Muscle layer of colon (tissue), 2 donors: ENCODE measurements around the gene SAP30BP.

Experiments
- H3K27ac ChIP-seq: one replicate; pipeline ENCODE4 v1.7.0; 2013; ENCODE audit warnings: low read depth, mild to moderate bottlenecking, low read length, moderate library complexity
- H3K27me3 ChIP-seq, 2 donors: one replicate each; pipeline ENCODE4 v1.7.0; 2013; ENCODE audit warnings: low read length in 2 of 2, mild to moderate bottlenecking in 2 of 2; ENCODE audit not compliant: insufficient read depth in 2 of 2, control insufficient read depth in 1 of 2
- H3K36me3 ChIP-seq: one replicate; pipeline ENCODE4 v1.7.0; 2013; ENCODE audit warnings: mild to moderate bottlenecking, low read length; ENCODE audit not compliant: insufficient read depth
- H3K4me1 ChIP-seq: one replicate; pipeline ENCODE4 v1.7.0; 2013; ENCODE audit warnings: mild to moderate bottlenecking, low read length; ENCODE audit not compliant: insufficient read depth
- H3K4me3 ChIP-seq, 2 donors: one replicate each; pipeline ENCODE4 v1.7.0; 2013; ENCODE audit warnings: low read length in 2 of 2, low read depth in 1 of 2, mild to moderate bottlenecking in 1 of 2, moderate library complexity in 1 of 2
- H3K9ac ChIP-seq: one replicate; pipeline ENCODE4 v1.7.0; 2013; ENCODE audit warnings: low read length
- H3K9me3 ChIP-seq: one replicate; pipeline ENCODE4 v1.7.0; 2013; ENCODE audit warnings: mild to moderate bottlenecking, low read length
- donor health status: abdominal sarcoma.
- donor health status: Adenocarcinoma of cecum.

SAP30BP gene

DNA sequence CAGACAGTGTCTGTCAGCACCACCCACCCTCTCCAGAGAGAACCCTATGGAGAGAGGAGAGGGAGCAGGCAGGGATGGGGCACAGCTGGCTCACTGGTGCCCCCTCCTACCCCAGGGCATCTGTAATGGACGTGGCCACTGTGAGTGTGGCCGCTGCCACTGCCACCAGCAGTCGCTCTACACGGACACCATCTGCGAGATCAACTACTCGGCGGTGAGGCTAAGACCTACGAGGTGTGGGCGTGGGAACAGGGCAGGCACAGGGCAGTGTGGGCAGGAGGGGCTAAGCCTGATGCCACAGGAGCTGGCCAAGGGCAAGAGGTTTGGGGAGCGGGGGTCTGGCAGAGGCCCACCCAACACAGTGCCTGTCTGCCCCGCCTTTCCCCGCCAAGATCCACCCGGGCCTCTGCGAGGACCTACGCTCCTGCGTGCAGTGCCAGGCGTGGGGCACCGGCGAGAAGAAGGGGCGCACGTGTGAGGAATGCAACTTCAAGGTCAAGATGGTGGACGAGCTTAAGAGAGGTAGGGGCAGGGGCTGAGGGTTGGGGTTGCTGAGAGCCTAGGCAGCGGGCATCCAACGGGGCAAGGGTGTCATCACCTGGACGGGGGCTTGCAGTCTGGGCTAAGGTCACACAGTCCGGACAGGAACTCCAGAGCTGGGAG is 69.2 kb downstream of the SAP30BP start:
- H3K9me3 ChIP-seq = no peaks in the 10 kb centered on the region
- no peaks in the 10 kb centered on the region for H3K27me3 ChIP-seq
- H3K27ac ChIP-seq = no peak overlapping the region
- H3K9ac ChIP-seq = no peak overlapping the region
- H3K4me3 ChIP-seq = no peak overlapping the region
- H3K4me1 ChIP-seq = no peaks in the 10 kb centered on the region
- no peaks in the 10 kb centered on the region for H3K36me3 ChIP-seq

DNA sequence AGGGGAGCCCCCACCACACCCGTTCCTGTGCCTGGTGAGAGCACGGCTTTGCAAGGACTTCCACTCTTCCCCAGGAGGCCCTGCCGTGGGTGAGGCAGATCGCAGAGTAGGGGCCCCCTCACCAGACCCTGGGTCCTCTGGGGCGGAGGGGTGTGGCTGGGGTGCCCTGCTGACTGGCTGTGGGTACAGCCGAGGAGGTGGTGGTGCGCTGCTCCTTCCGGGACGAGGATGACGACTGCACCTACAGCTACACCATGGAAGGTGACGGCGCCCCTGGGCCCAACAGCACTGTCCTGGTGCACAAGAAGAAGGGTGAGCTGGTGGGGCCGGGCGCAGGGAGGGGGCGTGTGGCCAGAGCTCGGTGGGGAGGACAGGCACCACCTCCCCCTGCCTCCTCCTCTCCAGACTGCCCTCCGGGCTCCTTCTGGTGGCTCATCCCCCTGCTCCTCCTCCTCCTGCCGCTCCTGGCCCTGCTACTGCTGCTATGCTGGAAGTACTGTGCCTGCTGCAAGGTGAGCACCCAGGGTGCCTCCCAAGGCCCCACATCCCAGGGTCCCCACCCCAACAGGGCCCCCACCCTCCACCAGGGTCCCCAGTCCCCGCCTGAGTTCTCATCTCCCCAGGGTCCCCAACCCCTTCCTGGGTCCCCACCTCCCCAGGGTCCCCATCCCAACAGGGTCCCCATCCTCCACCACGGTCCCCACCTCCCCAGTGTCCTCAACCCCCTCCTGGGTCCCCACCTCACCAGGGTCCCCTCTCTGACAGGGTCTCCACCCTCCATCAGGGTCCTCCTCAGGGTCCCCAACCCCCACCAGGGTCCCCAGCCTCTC is 70.2 kb downstream of the SAP30BP start:
- H3K4me3 ChIP-seq = no peak overlapping the region
- H3K27ac ChIP-seq = no peak overlapping the region
- H3K4me1 ChIP-seq = no peaks in the 10 kb centered on the region
- no peaks in the 10 kb centered on the region for H3K9me3 ChIP-seq
- H3K9ac ChIP-seq = no peak overlapping the region
- H3K36me3 ChIP-seq = no peaks in the 10 kb centered on the region
- no peaks in the 10 kb centered on the region for H3K27me3 ChIP-seq

DNA sequence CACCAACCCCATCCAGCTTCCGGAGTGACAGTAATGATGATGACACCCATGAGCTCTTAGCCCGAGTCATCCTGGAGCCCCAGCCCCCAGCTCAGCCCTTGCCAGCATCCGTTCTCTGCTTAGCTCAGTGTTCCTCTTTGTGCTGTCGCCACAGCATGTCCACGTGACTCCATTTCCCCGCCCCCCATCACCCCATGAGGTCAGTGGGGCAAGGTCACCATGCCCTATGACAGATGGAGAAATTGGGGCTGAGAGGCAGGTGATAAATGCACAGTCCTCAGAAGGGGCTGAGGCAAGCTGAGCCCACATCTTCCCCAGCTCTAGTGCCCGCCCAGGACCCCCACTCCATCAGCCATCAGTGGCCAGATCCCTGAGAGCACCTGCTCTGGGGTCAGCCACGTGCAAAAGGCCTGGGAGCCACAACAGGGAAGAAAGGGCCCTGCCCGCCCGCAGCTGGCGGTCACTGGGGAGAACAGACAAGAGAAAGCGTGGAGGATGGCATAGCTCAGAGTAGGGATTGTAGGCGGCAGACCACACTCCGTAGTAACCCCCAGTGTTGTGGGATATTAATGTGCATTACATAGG is 71.2 kb downstream of the SAP30BP start:
- no peaks in the 10 kb centered on the region for H3K4me1 ChIP-seq
- H3K4me3 ChIP-seq = no peak overlapping the region
- H3K27ac ChIP-seq = no peak overlapping the region
- no peaks in the 10 kb centered on the region for H3K9me3 ChIP-seq
- no peak overlapping the region for H3K9ac ChIP-seq
- no peaks in the 10 kb centered on the region for H3K27me3 ChIP-seq
- H3K36me3 ChIP-seq = no peaks in the 10 kb centered on the region

DNA sequence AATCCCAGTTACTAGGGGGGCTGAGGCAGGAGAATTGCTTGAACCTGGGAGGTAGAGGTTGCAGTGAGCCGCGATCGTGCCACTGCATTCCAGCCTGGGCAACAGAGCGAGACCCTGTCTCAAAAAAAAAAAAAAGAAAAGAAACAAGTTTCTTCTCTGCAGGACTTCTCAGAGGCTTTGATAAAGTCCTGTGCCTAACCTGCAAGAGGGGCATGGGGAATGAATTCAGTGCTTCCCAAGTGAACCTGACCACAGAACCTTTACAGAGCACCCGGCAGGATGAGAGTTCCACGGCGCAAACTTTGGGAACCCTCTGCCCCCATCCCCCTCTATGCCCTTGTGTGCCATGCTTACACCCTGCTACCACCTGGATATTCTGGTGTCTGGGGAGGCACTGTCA is 72.0 kb downstream of the SAP30BP start:
- Histone ChIP-seq H3K27ac (no peak overlapping the region), H3K36me3 (no peaks in the 10 kb centered on the region), H3K4me1 (no peaks in the 10 kb centered on the region), H3K4me3 (no peak overlapping the region), H3K27me3 (no peaks in the 10 kb centered on the region), H3K9me3 (no peaks in the 10 kb centered on the region), H3K9ac (no peak overlapping the region)

DNA sequence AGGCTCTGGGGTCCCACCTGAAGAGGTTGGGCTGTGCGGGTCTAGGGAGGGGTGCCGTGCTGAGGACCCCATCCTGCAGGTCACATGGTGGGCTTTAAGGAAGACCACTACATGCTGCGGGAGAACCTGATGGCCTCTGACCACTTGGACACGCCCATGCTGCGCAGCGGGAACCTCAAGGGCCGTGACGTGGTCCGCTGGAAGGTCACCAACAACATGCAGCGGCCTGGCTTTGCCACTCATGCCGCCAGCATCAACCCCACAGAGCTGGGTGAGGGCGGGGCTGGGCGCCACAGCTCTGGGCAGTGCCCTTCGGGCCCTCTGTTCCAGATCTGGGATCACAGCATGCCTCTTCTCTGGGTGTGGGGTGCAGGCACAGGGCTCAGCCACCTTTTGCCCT is 72.7 kb downstream of the SAP30BP start:
- Histone ChIP-seq H3K9ac (no peak overlapping the region), H3K27me3 (no peaks in the 10 kb centered on the region), H3K4me3 (no peak overlapping the region), H3K4me1 (no peaks in the 10 kb centered on the region), H3K9me3 (no peaks in the 10 kb centered on the region), H3K27ac (no peak overlapping the region), H3K36me3 (no peaks in the 10 kb centered on the region)

DNA sequence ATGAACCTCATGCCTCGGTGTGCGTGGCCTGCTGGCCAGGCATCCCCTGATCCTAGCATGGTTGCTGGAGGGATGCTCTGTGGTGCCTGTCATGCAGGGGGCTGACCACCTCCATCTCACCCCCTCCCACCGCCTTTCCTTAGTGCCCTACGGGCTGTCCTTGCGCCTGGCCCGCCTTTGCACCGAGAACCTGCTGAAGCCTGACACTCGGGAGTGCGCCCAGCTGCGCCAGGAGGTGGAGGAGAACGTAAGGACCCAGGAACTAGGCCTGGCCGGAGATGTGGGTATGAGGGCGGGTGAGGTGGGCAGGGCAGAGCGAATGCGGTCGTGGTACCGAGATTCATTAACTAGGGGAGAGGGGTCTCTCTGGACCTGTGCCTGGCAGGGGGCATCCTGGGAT is 73.1 kb downstream of the SAP30BP start:
- no peaks in the 10 kb centered on the region for H3K27me3 ChIP-seq
- H3K4me3 ChIP-seq = no peak overlapping the region
- H3K4me1 ChIP-seq = no peaks in the 10 kb centered on the region
- no peak overlapping the region for H3K9ac ChIP-seq
- H3K9me3 ChIP-seq = no peaks in the 10 kb centered on the region
- H3K36me3 ChIP-seq = no peaks in the 10 kb centered on the region
- H3K27ac ChIP-seq = no peak overlapping the region

DNA sequence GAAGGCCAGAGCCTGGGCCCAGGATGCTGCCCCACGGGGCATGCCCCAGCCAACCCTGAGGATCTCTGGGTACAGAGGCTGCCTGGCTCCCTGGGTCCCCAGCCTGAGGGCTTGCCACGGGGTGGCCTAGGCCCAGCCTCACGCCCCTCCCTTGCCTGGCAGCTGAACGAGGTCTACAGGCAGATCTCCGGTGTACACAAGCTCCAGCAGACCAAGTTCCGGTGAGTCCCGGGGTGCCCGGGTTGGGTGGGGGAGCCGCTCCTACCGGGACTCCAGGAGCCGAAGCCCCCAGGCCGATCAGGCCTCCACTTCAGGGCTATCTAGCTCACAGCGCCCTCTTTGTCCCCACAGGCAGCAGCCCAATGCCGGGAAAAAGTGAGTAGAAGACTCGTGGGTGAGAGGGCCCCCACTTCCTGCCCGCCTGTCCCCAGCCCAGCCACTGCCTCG is 73.5 kb downstream of the SAP30BP start:
- H3K9ac ChIP-seq = no peak overlapping the region
- no peaks in the 10 kb centered on the region for H3K36me3 ChIP-seq
- H3K4me3 ChIP-seq = no peak overlapping the region
- H3K9me3 ChIP-seq = no peaks in the 10 kb centered on the region
- no peaks in the 10 kb centered on the region for H3K4me1 ChIP-seq
- no peaks in the 10 kb centered on the region for H3K27me3 ChIP-seq
- no peak overlapping the region for H3K27ac ChIP-seq

DNA sequence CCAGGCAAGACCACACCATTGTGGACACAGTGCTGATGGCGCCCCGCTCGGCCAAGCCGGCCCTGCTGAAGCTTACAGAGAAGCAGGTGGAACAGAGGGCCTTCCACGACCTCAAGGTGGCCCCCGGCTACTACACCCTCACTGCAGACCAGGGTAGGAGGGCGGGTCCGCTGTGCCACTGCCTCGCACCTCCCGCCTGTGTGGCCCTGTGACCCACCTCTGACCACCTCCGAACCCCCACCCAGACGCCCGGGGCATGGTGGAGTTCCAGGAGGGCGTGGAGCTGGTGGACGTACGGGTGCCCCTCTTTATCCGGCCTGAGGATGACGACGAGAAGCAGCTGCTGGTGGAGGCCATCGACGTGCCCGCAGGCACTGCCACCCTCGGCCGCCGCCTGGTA is 75.2 kb downstream of the SAP30BP start:
- H3K9ac ChIP-seq = no peak overlapping the region
- no peak overlapping the region for H3K4me3 ChIP-seq
- H3K9me3 ChIP-seq = no peaks in the 10 kb centered on the region
- H3K4me1 ChIP-seq = no peaks in the 10 kb centered on the region
- H3K27ac ChIP-seq = no peak overlapping the region
- no peaks in the 10 kb centered on the region for H3K27me3 ChIP-seq
- no peaks in the 10 kb centered on the region for H3K36me3 ChIP-seq

DNA sequence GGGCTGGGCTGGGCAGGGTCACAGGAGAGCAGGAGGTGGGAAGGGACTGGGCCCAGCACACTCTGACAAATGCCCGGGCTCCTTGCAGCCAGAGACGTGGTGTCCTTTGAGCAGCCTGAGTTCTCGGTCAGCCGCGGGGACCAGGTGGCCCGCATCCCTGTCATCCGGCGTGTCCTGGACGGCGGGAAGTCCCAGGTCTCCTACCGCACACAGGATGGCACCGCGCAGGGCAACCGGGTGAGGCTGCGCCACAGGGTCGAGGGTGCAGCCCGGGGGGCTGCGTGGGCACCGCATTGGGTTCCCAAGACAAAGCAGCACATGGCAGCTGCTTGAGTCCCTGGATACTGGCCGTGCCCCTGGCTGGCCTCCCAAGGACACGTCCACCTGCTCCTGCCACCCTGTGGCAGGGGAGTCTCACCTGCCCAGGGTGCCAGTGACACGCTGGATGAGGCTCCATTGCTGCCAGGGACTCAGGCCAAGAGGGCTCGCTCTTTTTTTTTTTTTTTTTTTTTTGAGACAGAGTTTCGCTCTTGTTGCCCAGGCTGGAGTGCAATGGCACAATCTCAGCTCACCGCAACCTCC is 76.6 kb downstream of the SAP30BP start:
- H3K9ac ChIP-seq = no peak overlapping the region
- H3K36me3 ChIP-seq = no peaks in the 10 kb centered on the region
- no peaks in the 10 kb centered on the region for H3K27me3 ChIP-seq
- no peaks in the 10 kb centered on the region for H3K9me3 ChIP-seq
- H3K4me1 ChIP-seq = peaks cover 5% of the 10 kb centered on the region
- H3K4me3 ChIP-seq = no peak overlapping the region
- H3K27ac ChIP-seq = no peak overlapping the region

DNA sequence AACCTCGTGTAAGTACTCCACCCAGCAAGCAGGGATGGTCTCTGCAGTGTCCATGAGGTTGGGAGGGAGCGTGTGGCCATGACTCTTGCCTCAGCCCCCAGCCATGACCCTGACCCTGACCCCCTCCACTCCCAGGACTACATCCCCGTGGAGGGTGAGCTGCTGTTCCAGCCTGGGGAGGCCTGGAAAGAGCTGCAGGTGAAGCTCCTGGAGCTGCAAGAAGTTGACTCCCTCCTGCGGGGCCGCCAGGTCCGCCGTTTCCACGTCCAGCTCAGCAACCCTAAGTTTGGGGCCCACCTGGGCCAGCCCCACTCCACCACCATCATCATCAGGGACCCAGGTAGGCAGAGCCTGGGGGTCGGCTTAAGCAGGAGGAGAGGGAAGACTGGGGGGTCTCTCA is 81.6 kb downstream of the SAP30BP start:
- Histone ChIP-seq H3K27me3 (no peaks in the 10 kb centered on the region), H3K36me3 (no peaks in the 10 kb centered on the region), H3K9ac (no peak overlapping the region), H3K4me3 (no peak overlapping the region), H3K9me3 (no peaks in the 10 kb centered on the region), H3K4me1 (peaks cover 9% of the 10 kb centered on the region), H3K27ac (no peak overlapping the region)

DNA sequence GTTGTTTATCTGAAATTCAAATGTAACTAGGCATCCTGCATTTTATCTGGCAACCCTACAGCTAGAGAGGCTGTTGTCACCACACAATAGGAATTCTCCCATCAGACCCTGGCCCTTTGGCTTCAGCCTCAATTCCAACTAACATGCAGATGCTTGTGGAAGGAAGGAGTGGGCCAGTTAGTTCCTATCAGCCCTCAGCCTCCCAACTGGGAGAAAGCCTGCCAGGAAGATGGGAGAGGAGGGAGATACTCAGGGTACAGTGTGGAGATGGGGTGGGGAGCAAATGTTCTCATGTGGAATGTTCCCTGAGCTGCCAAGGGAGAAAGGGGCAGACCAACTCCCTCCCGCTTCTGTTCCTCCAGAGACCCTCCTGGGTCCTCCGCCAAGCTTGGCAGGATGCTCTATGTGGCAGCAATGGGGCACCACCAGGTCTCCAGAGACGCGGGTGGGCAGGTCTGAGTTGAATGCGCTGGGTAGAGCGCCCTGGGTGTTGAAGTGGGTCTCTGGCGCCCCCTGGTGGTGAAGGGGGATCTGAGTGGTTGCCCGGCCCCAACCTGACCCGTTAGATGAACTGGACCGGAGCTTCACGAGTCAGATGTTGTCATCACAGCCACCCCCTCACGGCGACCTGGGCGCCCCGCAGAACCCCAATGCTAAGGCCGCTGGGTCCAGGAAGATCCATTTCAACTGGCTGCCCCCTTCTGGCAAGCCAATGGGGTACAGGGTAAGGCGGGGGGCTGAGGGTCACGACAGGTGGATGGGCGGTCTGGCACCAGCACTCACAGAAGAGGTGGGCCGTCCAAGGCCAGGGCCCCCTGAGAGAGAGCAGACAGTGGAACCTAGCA is 82.6 kb downstream of the SAP30BP start:
- H3K9ac ChIP-seq = no peak overlapping the region
- H3K4me1 ChIP-seq = peaks cover 17% of the 10 kb centered on the region
- H3K9me3 ChIP-seq = no peaks in the 10 kb centered on the region
- H3K4me3 ChIP-seq = no peak overlapping the region
- H3K27me3 ChIP-seq = no peaks in the 10 kb centered on the region
- no peak overlapping the region for H3K27ac ChIP-seq
- H3K36me3 ChIP-seq = no peaks in the 10 kb centered on the region
